Mucosa of rectum (tissue), 2 donors: ENCODE results near the gene MAP3K6.
"Not testable (repeated sequence)": the region's sequence is repeated elsewhere in the genome, so short reads cannot be mapped to it uniquely, and the experiment has no call there.

ENCODE experiments used
- H3K27ac ChIP-seq, 2 donors: one replicate each; pipeline ENCODE4 v1.7.0; 2013; ENCODE audit warnings: inconsistent platforms in 2 of 2, low read depth in 2 of 2, low read length in 2 of 2
- H3K27me3 ChIP-seq, 2 donors: one replicate each; pipeline ENCODE4 v1.7.0; 2013; ENCODE audit warnings: low read length in 2 of 2; ENCODE audit not compliant: control insufficient read depth in 2 of 2, insufficient read depth in 2 of 2
- H3K36me3 ChIP-seq, 2 donors: one replicate each; pipeline ENCODE4 v1.7.0; 2013; ENCODE audit warnings: low read length in 2 of 2; ENCODE audit not compliant: control insufficient read depth in 2 of 2, insufficient read depth in 2 of 2
- H3K4me1 ChIP-seq, 2 donors: one replicate each; pipeline ENCODE4 v1.7.0; 2013; ENCODE audit warnings: low read length in 2 of 2, mild to moderate bottlenecking in 1 of 2; ENCODE audit not compliant: control insufficient read depth in 2 of 2, insufficient read depth in 2 of 2
- H3K4me3 ChIP-seq, 2 donors: one replicate each; pipeline ENCODE4 v1.7.0; 2013; ENCODE audit warnings: low read length in 2 of 2
- H3K9ac ChIP-seq, 2 donors: one replicate each; pipeline ENCODE4 v1.7.0; 2013; ENCODE audit warnings: low read length in 2 of 2, low read depth in 1 of 2, mild to moderate bottlenecking in 1 of 2
- H3K9me3 ChIP-seq, 2 donors: one replicate each; pipeline ENCODE4 v1.7.0; 2013; ENCODE audit warnings: low read length in 2 of 2; ENCODE audit not compliant: control insufficient read depth in 2 of 2
- donor health status: healthy.
- donor health status: Normal muscosa, but diverticular disease.

The MAP3K6 gene, protein sequence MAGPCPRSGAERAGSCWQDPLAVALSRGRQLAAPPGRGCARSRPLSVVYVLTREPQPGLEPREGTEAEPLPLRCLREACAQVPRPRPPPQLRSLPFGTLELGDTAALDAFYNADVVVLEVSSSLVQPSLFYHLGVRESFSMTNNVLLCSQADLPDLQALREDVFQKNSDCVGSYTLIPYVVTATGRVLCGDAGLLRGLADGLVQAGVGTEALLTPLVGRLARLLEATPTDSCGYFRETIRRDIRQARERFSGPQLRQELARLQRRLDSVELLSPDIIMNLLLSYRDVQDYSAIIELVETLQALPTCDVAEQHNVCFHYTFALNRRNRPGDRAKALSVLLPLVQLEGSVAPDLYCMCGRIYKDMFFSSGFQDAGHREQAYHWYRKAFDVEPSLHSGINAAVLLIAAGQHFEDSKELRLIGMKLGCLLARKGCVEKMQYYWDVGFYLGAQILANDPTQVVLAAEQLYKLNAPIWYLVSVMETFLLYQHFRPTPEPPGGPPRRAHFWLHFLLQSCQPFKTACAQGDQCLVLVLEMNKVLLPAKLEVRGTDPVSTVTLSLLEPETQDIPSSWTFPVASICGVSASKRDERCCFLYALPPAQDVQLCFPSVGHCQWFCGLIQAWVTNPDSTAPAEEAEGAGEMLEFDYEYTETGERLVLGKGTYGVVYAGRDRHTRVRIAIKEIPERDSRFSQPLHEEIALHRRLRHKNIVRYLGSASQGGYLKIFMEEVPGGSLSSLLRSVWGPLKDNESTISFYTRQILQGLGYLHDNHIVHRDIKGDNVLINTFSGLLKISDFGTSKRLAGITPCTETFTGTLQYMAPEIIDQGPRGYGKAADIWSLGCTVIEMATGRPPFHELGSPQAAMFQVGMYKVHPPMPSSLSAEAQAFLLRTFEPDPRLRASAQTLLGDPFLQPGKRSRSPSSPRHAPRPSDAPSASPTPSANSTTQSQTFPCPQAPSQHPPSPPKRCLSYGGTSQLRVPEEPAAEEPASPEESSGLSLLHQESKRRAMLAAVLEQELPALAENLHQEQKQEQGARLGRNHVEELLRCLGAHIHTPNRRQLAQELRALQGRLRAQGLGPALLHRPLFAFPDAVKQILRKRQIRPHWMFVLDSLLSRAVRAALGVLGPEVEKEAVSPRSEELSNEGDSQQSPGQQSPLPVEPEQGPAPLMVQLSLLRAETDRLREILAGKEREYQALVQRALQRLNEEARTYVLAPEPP (N-terminal part only)

DNA sequence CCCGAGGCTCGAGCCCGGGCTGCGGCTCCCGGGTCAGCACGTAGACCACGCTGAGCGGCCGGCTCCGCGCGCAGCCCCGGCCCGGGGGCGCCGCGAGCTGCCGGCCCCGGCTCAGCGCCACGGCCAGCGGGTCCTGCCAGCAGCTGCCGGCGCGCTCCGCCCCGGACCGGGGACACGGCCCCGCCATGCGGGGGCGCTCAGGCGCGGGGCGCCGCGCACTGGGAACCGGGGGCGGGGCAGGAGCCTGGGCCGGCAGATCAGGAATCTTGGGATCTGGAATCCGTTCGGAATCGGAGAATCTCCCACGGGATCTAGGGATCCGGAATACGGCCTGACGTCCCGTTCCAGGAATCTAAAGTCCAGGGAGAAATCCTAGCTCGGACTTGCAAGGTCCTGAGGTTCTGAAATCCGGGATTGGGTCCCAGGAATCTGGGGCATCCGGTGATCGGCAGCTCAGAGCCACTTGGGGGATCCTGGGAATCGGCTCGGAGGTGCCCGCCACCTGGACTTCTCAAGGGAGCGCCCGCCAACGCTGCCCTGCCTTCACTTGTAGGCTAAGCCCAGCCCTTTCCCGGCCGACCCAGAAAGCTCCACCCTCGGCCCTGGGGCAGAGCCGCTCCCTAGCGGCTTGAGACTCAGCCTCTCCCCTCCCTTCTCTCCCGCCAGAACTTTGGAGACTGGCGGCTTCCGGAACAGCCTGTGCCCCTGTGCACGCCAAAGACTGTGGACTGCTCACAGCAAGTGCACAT lies at the start of gene MAP3K6:
TSS of gene MAP3K6 (minus strand) at position 551 of the 749 bp plus-strand sequence. CDS start at position 187, 364 bp downstream.
- peak within 1 kb of the TSS; percentile 87 to 95 for H3K27ac ChIP-seq

DNA sequence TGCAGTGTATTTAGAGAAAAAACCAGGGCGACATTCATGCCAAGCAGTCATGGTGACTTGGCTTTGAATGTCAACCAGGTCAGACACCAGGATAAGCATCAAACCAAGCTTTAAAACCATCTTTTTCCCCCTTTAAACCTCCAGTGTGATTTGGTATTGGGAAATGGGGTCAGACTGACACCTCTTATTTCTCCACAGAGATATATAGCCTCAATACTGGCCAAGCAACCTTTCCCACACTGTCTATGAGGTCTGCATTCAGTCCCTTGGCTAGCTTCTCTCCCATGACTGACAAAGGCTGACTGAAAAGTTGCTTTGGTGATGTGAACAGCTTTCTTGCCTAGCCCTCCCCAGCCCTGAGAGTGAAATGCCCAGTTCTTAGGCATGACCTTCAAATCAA lies 47.3 kb upstream of the MAP3K6 start:
- Histone ChIP-seq H3K27ac (no peak overlapping the region), H3K4me3 (no peak overlapping the region), H3K27me3 (no peaks in the 10 kb centered on the region), H3K4me1 (peaks cover 0 to 3% of the 10 kb centered on the region in 2 donors), H3K36me3 (peaks cover 87 to 89% of the 10 kb centered on the region in 2 donors), H3K9ac (no peak overlapping the region), H3K9me3 (no peaks in the 10 kb centered on the region)

More for the DNA sequence above, at the start of gene MAP3K6:
- no peaks in the 10 kb centered on the region for H3K9me3 ChIP-seq
- H3K4me3 ChIP-seq: peak within 1 kb of the TSS; percentile 73 to 81
- H3K36me3 ChIP-seq: peaks cover 5 to 8% of the 10 kb centered on the region in 2 donors
- peak within 1 kb of the TSS; percentile 69 to 94 for H3K9ac ChIP-seq
- H3K4me1 ChIP-seq: peaks cover 17% of the 10 kb centered on the region in 2 donors
- no peaks in the 10 kb centered on the region for H3K27me3 ChIP-seq

DNA sequence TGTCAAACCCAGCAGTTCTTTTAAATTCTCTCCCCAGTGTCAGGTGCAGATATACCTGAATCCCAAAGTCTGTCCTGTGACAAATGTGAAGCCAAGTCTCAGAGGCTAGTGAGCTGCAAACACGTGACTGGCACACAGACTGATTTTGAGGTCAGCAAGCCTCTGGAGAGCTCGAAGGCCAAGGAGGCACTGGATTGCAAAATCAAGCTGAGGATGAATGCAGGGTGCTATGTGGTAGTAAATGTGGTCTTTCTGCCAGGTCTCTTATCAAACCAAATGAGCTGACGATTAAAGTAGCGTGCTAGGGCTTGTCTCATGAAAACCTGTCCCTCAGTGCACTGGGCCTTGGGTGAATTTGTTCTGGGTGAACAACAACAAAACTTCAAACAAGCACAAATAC lies 46.2 kb upstream of the MAP3K6 start:
- no peaks in the 10 kb centered on the region for H3K27me3 ChIP-seq
- H3K4me3 ChIP-seq: no peak overlapping the region
- H3K9ac ChIP-seq: no peak overlapping the region
- no peaks in the 10 kb centered on the region for H3K9me3 ChIP-seq
- H3K27ac ChIP-seq: no peak overlapping the region
- H3K36me3 ChIP-seq: peaks cover 89% of the 10 kb centered on the region in 2 donors
- peaks cover 0 to 3% of the 10 kb centered on the region in 2 donors for H3K4me1 ChIP-seq

DNA sequence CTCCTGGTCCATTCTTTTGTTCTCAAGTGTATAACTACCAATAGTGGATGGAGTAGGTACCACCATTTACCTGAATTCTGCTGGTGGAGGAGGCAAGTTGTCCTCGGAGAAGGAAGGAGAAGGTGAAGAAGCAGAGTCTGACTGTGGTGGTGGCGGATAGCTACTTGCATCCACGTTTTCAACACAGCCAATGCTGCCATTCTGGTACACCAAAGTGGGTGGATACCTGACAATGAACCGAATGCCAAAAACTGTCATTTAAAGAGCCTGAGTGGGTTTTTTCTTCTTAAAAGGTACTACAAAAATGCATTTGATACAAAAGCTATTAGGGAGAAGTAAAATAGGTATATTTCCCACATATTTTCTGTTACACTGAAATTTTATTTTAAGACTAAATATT lies 45.7 kb upstream of the MAP3K6 start:
- no peaks in the 10 kb centered on the region for H3K27me3 ChIP-seq
- no peaks in the 10 kb centered on the region for H3K9me3 ChIP-seq
- peaks cover 0 to 2% of the 10 kb centered on the region in 2 donors for H3K4me1 ChIP-seq
- H3K9ac ChIP-seq: no peak overlapping the region
- H3K4me3 ChIP-seq: no peak overlapping the region
- H3K27ac ChIP-seq: no peak overlapping the region
- peaks cover 89 to 90% of the 10 kb centered on the region in 2 donors for H3K36me3 ChIP-seq

DNA sequence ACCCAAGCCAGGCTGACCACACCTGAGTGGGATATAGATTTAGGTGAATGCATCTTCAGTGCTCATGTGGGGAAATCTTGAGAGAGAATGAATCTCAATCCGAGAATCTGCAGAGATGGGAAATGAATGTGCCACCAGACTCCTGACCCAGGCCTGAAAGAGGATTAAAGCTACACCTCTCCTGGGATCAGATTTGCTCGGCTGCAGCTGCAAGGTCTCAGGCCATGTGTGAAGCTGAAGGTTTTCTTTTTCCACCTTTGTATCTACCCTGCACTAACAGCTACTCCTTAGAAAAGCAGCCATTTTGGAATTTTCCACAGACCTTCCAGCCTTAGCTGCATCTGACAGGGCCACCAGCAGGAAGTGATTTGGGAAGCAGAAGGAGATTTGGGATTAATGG lies 43.9 kb upstream of the MAP3K6 start:
- Histone ChIP-seq H3K4me1 (peaks cover 2% of the 10 kb centered on the region in 2 donors), H3K27me3 (no peaks in the 10 kb centered on the region), H3K27ac (no peak overlapping the region), H3K9ac (no peak overlapping the region), H3K9me3 (no peaks in the 10 kb centered on the region), H3K4me3 (no peak overlapping the region), H3K36me3 (peaks cover 80 to 86% of the 10 kb centered on the region in 2 donors)

DNA sequence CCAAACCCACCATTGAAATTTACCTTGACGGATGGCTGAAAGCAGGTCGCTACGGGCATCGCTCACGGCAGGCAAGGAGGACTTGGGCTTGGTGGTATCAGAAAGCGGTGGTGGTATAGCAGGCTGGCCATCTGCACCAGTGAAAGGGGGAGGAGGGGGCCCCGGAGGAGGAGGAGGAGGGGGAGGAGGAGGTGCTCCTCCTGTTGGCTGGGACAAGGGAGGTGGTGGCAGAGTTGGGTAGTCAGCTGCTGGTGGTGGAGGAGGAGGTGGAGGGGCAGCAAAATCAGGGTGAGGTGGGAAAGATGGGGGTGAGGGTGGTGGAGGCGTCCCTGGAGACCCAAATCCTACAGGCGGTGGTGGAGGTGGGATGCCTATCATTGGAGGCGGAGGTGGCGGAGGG lies 42.9 kb upstream of the MAP3K6 start:
- H3K27ac ChIP-seq: no peak overlapping the region
- H3K27me3 ChIP-seq: no peaks in the 10 kb centered on the region
- H3K36me3 ChIP-seq: peaks cover 73 to 79% of the 10 kb centered on the region in 2 donors

DNA sequence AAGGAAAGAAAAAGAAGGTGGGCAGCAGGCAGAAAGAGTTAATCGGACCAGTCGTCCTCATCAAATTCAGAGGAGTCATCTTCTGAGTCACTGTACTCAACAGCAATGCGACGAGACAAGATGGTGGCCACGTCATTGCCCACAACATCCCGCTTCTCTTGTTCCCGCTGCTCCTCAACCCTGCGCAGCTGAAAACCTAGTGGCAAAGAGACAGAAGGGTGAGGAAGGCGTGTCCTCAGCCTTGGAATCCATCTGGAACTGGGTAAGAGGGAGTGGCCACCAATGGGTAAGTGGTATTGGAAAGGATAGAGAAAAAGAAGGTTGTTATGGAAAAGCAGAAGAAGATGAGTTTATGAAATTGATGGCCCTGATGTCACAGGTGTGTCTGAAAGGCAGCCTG lies 41.4 kb upstream of the MAP3K6 start:
- Histone ChIP-seq H3K27ac (no peak overlapping the region), H3K27me3 (no peaks in the 10 kb centered on the region), H3K9me3 (no peaks in the 10 kb centered on the region), H3K9ac (no peak overlapping the region), H3K4me1 (peaks cover 8 to 9% of the 10 kb centered on the region in 2 donors), H3K4me3 (no peak overlapping the region), H3K36me3 (peaks cover 59 to 64% of the 10 kb centered on the region in 2 donors)

More for the DNA sequence above, 42.9 kb upstream of the MAP3K6 start:
- Histone ChIP-seq H3K4me1 (peaks cover 2% of the 10 kb centered on the region in 2 donors), H3K4me3 (no peak overlapping the region), H3K9me3 (no peaks in the 10 kb centered on the region), H3K9ac (no peak overlapping the region)

DNA sequence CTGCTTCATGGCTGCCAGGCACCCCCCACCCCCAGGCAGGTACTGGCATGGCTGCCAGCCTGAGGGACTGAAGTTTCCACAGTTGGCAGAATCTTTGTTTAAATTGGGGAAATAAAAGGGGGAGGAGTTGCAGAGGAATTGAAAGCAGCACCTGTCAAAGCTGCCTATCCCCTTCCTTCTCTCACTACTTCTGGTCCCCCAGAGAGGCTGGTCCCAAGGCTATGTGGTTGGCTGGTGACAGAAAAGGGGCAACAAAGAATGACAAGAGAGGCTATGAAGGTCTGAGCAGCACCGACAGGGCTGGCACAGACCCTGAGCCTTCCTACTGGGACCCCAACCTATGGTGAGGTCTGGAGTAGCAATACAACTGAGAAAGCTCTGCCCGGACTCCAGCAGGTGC lies 40.0 kb upstream of the MAP3K6 start:
- H3K4me3 ChIP-seq, H3K27ac ChIP-seq, H3K27me3 ChIP-seq, H3K9ac ChIP-seq, H3K9me3 ChIP-seq: not testable (repeated sequence)
- Histone ChIP-seq H3K4me1 (peaks cover 19 to 20% of the 10 kb centered on the region in 2 donors), H3K36me3 (peaks cover 46 to 50% of the 10 kb centered on the region in 2 donors)

DNA sequence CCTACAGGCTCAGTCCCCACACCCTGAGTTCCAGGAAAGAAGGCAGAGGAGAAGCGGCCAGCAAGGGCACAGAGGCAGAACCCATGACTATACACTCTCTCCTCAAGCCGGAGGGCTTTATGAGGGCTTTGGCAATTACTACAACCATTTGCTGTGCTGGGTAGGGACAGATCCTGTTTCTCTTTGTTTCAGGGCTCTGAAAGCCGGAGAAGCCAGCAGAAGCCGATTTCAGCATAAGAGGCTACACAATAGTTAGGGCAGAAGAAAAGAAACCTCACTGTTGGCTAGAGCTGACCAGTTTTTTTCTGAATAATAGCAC lies 39.6 kb upstream of the MAP3K6 start:
- Histone ChIP-seq H3K9ac (no peak overlapping the region), H3K27ac (no peak overlapping the region), H3K27me3 (no peaks in the 10 kb centered on the region), H3K4me3 (no peak overlapping the region), H3K9me3 (no peaks in the 10 kb centered on the region), H3K36me3 (peaks cover 43 to 47% of the 10 kb centered on the region in 2 donors), H3K4me1 (peaks cover 19 to 23% of the 10 kb centered on the region in 2 donors)
